GM06990 (cell line): ENCODE measurements around the gene BRD4.

Source experiments
- DNase-seq: peaks from one replicate; pipeline ENCODE4 v3.0.0-alpha.2; 2011; ENCODE audit not compliant: insufficient read length; ENCODE audit errors: extremely low read depth
- H3K27me3 ChIP-seq: replicated peaks from 2 replicates; pipeline ENCODE4 v1.6.0; 2011; ENCODE audit warnings: low read length; ENCODE audit not compliant: control insufficient read depth, insufficient read depth
- H3K36me3 ChIP-seq: 2 replicates; pipeline ENCODE4 v1.5.1; 2011; ENCODE audit warnings: low read length; ENCODE audit not compliant: control insufficient read depth, insufficient read depth
- H3K4me3 ChIP-seq: replicated peaks from 2 replicates; pipeline ENCODE4 v1.5.1; 2011; ENCODE audit warnings: low read depth, mild to moderate bottlenecking, control low read depth, low read length
- CTCF ChIP-seq: IDR thresholded peaks from 2 replicates; pipeline ENCODE4 v1.5.1; 2011; ENCODE audit warnings: low read length, control low read depth, mild to moderate bottlenecking, inconsistent platforms; ENCODE audit not compliant: insufficient read depth, poor library complexity, severe bottlenecking

Gene BRD4

GRCh38 chr19:15262011-15262410, 70.3 kb downstream of the BRD4 start:
- no peak for TF ChIP-seq CTCF
- no peak for DNase-seq
- H3K4me3 ChIP-seq = no peak overlapping the region
- H3K36me3 ChIP-seq = peaks cover 66% of the 10 kb centered on the region
- H3K27me3 ChIP-seq = no peaks in the 10 kb centered on the region

GRCh38 chr19:15260939-15261338, 71.4 kb downstream of the BRD4 start:
- DNase-seq = no peak
- Histone ChIP-seq H3K27me3 (no peaks in the 10 kb centered on the region), H3K36me3 (peaks cover 67% of the 10 kb centered on the region), H3K4me3 (no peak overlapping the region)
- TF ChIP-seq CTCF = peak; percentile 43

- peaks cover 72% of the 10 kb centered on the region for H3K36me3 ChIP-seq
- no peak overlapping the region for H3K4me3 ChIP-seq
- DNase-seq = no peak
- H3K27me3 ChIP-seq = no peaks in the 10 kb centered on the region
- no peak for TF ChIP-seq CTCF
Observed at GRCh38 chr19:15259907-15260306, 72.4 kb downstream of the BRD4 start.

- peaks cover 72% of the 10 kb centered on the region for H3K36me3 ChIP-seq
- no peak for TF ChIP-seq CTCF
Observed at GRCh38 chr19:15257782-15258181, 74.6 kb downstream of the BRD4 start.

GRCh38 chr19:15256708-15257331, 75.5 kb downstream of the BRD4 start:
- no peaks in the 10 kb centered on the region for H3K27me3 ChIP-seq
- peaks cover 74% of the 10 kb centered on the region for H3K36me3 ChIP-seq
- no peak for TF ChIP-seq CTCF
- DNase-seq = no peak
- H3K4me3 ChIP-seq = no peak overlapping the region

More at GRCh38 chr19:15257782-15258181, 74.6 kb downstream of the BRD4 start:
- DNase-seq = no peak
- Histone ChIP-seq H3K4me3 (no peak overlapping the region), H3K27me3 (no peaks in the 10 kb centered on the region)
